ENCODE measurements around the gene THOC5.

The THOC5 gene

DNA sequence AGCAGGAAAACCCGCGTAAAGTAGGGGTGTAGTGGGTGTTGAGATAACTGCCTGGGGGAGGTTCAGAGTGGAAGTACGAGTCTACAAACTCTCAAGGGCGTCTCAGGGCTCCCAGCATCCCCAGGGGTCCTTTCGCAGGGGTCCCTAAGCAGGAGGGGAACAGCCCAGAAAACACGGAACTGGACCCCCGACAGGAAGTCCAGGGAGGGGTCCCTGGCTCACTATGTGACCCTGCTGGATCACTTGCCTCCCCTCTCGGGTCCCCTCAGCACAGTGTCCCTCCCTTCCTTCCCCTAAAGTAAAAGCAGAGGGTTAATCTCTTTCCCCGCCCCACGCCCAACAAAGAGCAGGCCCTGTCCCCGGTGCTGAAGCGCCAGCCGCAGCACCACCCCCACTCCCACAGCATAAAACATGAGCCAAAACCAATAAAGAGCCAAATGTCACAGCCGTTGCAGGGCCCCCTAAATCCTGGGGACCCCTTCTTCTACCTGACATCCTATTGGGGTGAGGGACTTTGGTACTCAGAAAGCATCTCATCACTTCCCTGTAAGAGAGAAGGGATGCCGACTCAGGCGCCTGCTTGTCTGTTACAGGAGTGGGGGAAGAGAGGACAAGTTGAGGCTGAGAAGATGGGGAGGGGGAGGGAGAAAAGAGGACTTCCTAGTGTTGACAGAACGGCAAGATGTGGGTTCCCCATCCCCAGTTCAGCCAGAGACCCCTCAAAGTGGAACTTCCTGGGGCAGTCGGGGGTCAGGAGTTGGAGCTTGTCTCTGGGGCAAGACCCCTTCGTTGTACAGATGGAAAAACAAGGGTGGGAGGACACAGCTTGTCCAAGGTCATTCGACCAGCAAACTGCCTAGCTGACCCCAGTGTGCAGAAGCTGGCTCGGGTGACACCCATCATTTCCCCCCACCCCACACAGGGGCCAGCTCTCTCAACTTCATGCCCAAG, 75.0 kb downstream of the THOC5 start:
- DNase-seq (ENCODE audit: low read depth, low spot score), result peak; percentile 56

GRCh38 chr22:29477723-29478318, 75.7 kb downstream of the THOC5 start:
- no peak for DNase-seq (ENCODE audit: low read depth, low spot score)

DNA sequence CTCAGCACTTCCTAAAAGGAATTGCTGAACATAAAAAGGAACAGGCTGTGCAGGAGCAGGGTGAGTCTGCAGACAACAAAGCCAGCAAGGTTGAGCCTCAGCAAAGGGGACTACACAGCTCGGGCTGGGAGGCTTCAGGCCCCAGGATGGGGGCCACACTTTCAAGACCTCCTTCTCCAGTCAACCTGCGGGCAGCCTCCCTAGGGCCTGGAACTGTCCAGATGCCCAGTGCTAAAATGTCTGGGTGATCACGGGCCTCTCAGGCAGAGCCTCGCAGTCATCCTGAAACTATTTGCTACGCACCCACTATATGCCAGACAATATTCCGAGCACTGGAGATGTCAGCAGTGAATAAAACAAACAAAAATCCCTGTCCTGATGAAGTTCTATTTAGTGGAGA, 77.4 kb downstream of the THOC5 start:
- DNase-seq (ENCODE audit: low read depth, low spot score), result no peak

- DNase-seq (ENCODE audit: low read depth, low spot score), result no peak
Measured at GRCh38 chr22:29475550-29475949, 78.0 kb downstream of the THOC5 start.

DNA sequence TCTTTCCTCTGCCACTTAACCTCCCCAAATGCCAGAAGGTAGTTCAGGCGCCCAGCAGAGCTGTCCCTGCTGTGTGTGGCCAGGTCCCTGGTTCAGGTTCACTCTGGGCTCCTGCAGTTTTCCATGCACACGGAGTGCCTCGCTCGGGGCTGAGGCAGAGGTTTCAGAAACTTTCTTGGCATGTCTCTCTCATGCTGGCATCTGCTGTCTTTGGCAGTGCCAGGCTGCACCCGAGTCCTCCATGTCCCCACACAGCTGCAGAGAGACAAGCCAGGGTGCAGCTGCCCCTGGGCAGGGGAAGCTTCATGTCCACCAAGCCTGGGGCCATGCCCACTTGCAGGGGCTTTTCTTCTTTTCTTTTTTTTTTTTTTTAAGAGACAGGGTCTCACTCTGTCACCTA, 80.6 kb downstream of the THOC5 start:
- no peak for DNase-seq (ENCODE audit: low read depth, low spot score)

DNA sequence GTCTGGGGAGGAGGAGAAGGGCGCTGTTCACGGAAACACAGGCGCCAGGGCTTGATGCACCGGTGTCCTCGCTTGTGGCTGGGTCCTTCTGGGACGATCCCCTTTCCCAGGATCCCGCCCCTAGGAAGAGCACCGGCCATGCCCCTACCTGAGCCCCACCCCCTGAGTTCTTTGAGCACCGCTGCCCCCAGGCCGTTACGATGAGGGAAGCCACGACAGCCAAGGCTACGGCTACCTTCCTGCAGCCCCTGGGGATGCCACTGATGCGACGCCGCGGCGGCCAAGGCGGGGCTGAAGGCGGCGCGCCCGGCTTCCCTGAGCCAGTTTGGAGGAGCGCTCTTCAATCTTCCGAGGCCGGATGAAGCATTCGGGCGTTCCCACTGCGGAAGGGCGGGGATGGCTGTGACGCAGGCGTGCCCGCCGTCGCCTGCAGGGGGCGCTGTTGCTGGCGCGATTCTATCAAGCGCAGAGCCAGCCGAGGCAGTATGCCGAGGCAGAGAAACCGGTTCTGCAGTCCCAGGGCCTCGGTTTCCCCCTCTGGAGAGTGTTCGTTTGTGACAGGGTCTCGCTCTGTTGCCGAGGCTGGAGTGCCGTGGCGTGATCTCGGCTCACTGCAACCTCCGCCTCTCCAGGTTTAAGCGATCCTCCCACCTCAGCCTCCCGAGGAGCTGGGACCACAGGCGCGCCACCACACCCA, 83.2 kb downstream of the THOC5 start:
- DNase-seq (ENCODE audit: low read depth, low spot score), result peak; percentile 96

DNA sequence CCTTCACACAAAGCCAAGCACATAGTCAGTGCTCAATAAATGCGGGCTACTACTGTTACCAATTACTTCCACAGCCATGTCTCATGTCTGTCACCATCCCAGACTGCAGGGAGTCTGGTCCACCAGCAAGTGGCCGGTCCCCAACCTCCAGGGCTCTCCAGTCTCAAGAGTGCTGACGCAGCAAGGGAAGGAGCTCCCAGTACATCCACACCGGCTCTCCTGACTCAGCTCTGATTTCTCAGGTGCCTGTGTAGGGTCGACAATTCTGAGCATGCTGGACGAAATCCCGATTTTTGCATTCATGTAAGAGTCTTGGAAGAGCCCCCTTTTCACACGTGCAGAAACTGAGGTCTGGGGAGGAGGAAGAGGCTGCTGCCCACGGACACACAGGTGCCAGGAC, 83.8 kb downstream of the THOC5 start:
- DNase-seq (ENCODE audit: low read depth, low spot score), result peak; percentile 53

- no peak for DNase-seq (ENCODE audit: low read depth, low spot score)
Measured at GRCh38 chr22:29464581-29464980, 89.0 kb downstream of the THOC5 start.

GRCh38 chr22:29463629-29464028, 89.9 kb downstream of the THOC5 start:
- peak; percentile 57 for DNase-seq (ENCODE audit: low read depth, low spot score)

DNA sequence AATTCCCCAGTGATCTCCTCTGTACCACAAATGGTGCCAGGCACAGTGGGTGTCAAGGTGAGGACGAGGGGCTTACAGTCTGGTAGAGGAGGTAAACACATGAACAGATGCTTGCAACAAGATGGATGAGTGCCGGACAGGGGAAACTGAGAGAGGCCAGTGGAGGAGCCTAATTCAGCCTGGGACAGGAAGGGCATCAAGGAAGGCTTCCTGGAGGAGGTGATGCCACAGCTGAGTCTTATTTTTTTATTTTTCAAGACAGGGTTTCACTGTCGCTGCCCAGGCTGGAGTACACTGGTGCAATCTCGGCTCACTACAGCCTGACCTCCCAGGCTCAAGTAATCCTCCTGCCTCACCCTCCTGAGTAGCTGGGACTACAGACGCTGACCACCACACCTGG, 92.3 kb downstream of the THOC5 start:
- no peak for DNase-seq (ENCODE audit: low read depth, low spot score)

DNA sequence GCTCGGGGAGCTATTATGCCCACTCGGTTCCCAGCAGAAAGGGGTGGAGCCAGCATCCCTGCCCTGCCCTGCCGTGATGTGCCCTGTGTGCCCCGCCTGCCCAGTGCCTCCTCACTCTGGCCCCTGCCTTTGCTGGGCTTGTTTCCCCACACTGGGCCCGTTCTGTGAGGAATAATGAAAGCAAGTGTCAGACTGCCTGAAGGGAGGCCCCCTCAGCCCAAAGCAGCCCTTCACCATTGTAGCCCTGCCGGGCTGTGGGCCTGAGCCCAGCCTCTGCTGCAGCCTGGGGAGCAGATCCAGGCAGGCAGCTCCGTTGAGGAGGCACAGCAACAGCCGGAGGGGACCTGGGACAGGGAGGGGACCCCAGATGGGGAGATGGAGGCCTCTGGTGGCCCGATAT, 93.8 kb downstream of the THOC5 start:
- no peak for DNase-seq (ENCODE audit: low read depth, low spot score)

GRCh38 chr22:29458551-29458950, 95.0 kb downstream of the THOC5 start:
- no peak for DNase-seq (ENCODE audit: low read depth, low spot score)

- DNase-seq (ENCODE audit: low read depth, low spot score), result peak; percentile 77
Measured at GRCh38 chr22:29457730-29458129, 95.8 kb downstream of the THOC5 start.

DNA sequence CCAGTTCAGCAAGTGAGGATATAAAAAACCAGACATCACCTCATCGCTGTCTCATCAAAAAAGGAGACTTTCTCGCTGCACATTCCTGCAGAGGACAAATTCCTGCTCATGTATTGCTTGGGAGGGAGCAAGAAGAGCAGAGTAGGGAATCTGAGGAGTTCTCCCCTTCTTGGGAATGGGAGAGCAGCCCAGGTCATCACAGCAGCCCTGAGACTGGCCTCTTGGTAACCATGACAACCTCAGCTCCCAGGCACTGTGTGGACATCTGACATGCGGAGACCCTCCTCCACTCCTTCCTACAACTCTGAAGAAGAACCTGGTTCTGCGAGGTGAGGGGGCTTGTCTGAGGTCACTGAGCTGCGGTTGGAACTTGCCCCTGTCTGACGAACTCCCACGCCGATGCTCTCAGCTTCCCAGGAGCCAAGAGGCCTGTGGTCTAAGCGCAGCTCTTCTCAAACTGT, 97.3 kb downstream of the THOC5 start:
- DNase-seq (ENCODE audit: low read depth, low spot score), result peak; percentile 44
